ENCODE data around the gene PRSS48.

Gene PRSS48

DNA sequence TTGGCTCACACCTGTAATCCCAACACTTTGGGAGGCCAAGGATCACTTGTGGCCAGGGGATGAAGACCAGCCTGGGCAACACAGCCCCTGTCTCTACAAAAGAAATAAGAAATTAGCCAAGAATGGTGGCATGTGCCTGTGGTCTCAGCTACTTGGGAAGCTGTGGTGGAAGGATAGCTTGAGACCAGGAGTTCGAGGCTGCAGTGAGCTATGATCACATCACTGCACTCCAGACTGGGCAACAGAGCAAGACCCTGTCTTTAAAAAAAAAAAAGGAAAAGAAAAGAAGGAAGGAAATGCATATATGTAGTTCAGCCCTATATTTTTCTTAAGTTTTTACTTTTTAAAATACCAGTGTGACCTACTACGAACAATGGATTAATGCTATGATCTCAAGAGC is 15.1 kb downstream of the PRSS48 start:
- H3K4me1 ChIP-seq (ENCODE audit: insufficient read depth, low read length, poor library complexity, severe bottlenecking) = no peaks in the 10 kb centered on the region
- no peaks in the 10 kb centered on the region for H3K9me3 ChIP-seq (ENCODE audit: insufficient read depth, low read depth, low read length)
- H4K20me1 ChIP-seq (ENCODE audit: insufficient read depth, low read length, poor library complexity, severe bottlenecking) = no peaks in the 10 kb centered on the region
- TF ChIP-seq EZH2phosphoT487 (IDR thresholded peaks at IDR 0.05; ENCODE audit: borderline replicate concordance) = no peak
- TF ChIP-seq, protein P1, sequence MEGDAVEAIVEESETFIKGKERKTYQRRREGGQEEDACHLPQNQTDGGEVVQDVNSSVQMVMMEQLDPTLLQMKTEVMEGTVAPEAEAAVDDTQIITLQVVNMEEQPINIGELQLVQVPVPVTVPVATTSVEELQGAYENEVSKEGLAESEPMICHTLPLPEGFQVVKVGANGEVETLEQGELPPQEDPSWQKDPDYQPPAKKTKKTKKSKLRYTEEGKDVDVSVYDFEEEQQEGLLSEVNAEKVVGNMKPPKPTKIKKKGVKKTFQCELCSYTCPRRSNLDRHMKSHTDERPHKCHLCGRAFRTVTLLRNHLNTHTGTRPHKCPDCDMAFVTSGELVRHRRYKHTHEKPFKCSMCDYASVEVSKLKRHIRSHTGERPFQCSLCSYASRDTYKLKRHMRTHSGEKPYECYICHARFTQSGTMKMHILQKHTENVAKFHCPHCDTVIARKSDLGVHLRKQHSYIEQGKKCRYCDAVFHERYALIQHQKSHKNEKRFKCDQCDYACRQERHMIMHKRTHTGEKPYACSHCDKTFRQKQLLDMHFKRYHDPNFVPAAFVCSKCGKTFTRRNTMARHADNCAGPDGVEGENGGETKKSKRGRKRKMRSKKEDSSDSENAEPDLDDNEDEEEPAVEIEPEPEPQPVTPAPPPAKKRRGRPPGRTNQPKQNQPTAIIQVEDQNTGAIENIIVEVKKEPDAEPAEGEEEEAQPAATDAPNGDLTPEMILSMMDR (conservative IDR thresholded peaks at IDR 0.05; ENCODE audit: low read length) = no peak
- H3K36me3 ChIP-seq (ENCODE audit: insufficient read depth, low read length) = no peaks in the 10 kb centered on the region
- H3F3A ChIP-seq (ENCODE audit: low read depth) = no peaks in the 10 kb centered on the region
- no peak overlapping the region for H3K4me2 ChIP-seq (ENCODE audit: low read depth, low read length, poor library complexity, severe bottlenecking)
- H3K9me2 ChIP-seq (replicated peaks; ENCODE audit: low read depth, low read length) = no peaks in the 10 kb centered on the region
- no peaks in the 10 kb centered on the region for H3K27me3 ChIP-seq (ENCODE audit: insufficient read depth, low read length, poor library complexity, severe bottlenecking)
- H3K79me2 ChIP-seq (ENCODE audit: insufficient read depth, low read length) = no peaks in the 10 kb centered on the region
- no peak overlapping the region for H3K9ac ChIP-seq (ENCODE audit: low read depth, low read length, poor library complexity, severe bottlenecking)
- no peak overlapping the region for H3K4me3 ChIP-seq (ENCODE audit: low read length, poor library complexity, severe bottlenecking)
- no peak overlapping the region for H2AFZ ChIP-seq (ENCODE audit: low read length)

DNA sequence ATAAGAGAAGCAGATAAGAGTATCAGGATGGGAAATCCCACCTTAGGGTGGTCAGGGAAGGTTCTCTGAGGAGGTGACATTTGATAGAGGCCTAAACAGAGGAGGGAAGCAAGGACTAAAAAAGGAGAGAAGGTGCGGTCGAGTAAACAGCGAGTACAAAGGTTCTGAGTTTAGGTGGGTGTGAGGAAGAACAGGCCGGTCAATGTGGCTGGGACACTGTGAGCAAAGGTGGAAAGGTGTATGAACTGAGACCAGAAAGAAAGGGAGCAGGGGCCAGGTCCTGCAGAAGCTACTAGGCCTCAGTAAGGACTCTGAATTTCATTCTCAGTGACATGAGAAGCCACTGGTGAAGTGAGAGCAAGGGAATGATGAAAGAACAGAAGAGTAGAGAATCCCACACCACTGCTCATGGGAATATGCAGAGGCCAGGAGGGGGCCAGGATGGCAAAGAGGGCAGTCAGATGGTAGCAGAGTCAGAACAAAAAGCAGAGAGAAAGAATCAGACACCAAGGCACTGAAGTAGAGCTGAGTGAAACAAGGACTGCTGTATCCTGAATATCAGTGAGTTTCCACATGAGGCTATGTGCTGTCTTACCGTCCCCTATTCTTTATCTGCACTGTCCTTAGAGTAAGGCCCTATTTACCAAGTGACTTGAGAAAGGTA is 18.0 kb downstream of the PRSS48 start:
- TF ChIP-seq EZH2phosphoT487 (IDR thresholded peaks at IDR 0.05; ENCODE audit: borderline replicate concordance) = no peak
- TF ChIP-seq, protein P1 (conservative IDR thresholded peaks at IDR 0.05; ENCODE audit: low read length) = no peak
- no peaks in the 10 kb centered on the region for H3F3A ChIP-seq (ENCODE audit: low read depth)
- no peak overlapping the region for H3K4me2 ChIP-seq (ENCODE audit: low read depth, low read length, poor library complexity, severe bottlenecking)
- no peak overlapping the region for H2AFZ ChIP-seq (ENCODE audit: low read length)
- H3K9me3 ChIP-seq (ENCODE audit: insufficient read depth, low read depth, low read length) = no peaks in the 10 kb centered on the region
- no peak overlapping the region for H3K9ac ChIP-seq (ENCODE audit: low read depth, low read length, poor library complexity, severe bottlenecking)
- H3K79me2 ChIP-seq (ENCODE audit: insufficient read depth, low read length) = no peaks in the 10 kb centered on the region
- no peaks in the 10 kb centered on the region for H3K9me2 ChIP-seq (replicated peaks; ENCODE audit: low read depth, low read length)
- no peaks in the 10 kb centered on the region for H3K36me3 ChIP-seq (ENCODE audit: insufficient read depth, low read length)
- no peak overlapping the region for H3K4me3 ChIP-seq (ENCODE audit: low read length, poor library complexity, severe bottlenecking)
- no peaks in the 10 kb centered on the region for H3K4me1 ChIP-seq (ENCODE audit: insufficient read depth, low read length, poor library complexity, severe bottlenecking)
- no peaks in the 10 kb centered on the region for H3K27me3 ChIP-seq (ENCODE audit: insufficient read depth, low read length, poor library complexity, severe bottlenecking)
- no peaks in the 10 kb centered on the region for H4K20me1 ChIP-seq (ENCODE audit: insufficient read depth, low read length, poor library complexity, severe bottlenecking)

DNA sequence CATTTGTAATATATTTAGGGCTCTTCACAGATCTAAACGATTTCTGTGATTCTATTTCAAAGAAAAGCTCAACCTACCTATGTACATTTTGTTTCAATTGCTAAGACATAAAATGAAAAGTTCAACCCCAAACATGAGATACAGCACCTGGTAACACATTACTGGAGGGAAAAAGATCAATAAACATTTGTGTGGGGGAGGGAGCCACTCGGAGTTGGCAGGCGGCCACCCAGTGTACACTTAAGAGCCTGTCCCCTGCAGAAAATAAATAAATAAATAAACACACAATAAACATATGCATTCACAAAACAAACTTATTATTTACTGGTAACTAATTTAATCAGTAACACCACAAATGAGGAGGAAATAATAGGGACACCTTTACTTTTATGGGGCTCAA is 19.3 kb downstream of the PRSS48 start:
- H3K36me3 ChIP-seq (ENCODE audit: insufficient read depth, low read length) = no peaks in the 10 kb centered on the region
- H3F3A ChIP-seq (ENCODE audit: low read depth) = no peaks in the 10 kb centered on the region
- H3K9me3 ChIP-seq (ENCODE audit: insufficient read depth, low read depth, low read length) = no peaks in the 10 kb centered on the region
- H3K4me1 ChIP-seq (ENCODE audit: insufficient read depth, low read length, poor library complexity, severe bottlenecking) = no peaks in the 10 kb centered on the region
- no peaks in the 10 kb centered on the region for H3K9me2 ChIP-seq (replicated peaks; ENCODE audit: low read depth, low read length)
- H4K20me1 ChIP-seq (ENCODE audit: insufficient read depth, low read length, poor library complexity, severe bottlenecking) = no peaks in the 10 kb centered on the region
- no peaks in the 10 kb centered on the region for H3K79me2 ChIP-seq (ENCODE audit: insufficient read depth, low read length)
- no peak overlapping the region for H3K4me2 ChIP-seq (ENCODE audit: low read depth, low read length, poor library complexity, severe bottlenecking)
- TF ChIP-seq EZH2phosphoT487 (IDR thresholded peaks at IDR 0.05; ENCODE audit: borderline replicate concordance) = no peak
- TF ChIP-seq, protein P1 (conservative IDR thresholded peaks at IDR 0.05; ENCODE audit: low read length) = no peak
- no peak overlapping the region for H3K9ac ChIP-seq (ENCODE audit: low read depth, low read length, poor library complexity, severe bottlenecking)
- H2AFZ ChIP-seq (ENCODE audit: low read length) = no peak overlapping the region
- H3K4me3 ChIP-seq (ENCODE audit: low read length, poor library complexity, severe bottlenecking) = no peak overlapping the region
- H3K27me3 ChIP-seq (ENCODE audit: insufficient read depth, low read length, poor library complexity, severe bottlenecking) = no peaks in the 10 kb centered on the region
